ENCODE data around the gene ABCD4.

Gene ABCD4

DNA sequence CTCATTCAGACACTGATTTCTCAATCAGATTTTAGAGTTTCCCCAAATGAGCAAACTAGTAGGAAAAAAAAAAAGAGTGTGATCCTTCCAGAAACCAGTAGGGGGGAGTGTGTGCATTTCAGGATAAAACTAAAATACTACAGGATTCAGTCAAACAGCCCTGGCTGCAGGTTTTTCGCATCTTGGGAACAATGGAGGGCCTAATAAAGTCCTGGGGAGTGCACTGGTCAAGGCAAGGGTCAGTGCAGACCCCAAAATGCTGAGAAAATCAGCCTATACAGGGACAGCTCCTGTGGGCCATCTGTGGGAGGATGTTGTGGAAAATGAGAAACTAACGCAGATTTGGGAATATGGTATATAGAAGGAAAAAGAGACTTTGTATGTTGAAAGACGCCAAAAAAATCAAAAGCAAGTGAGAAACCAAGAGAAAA lies 22.2 kb upstream of the ABCD4 start:
- ATAC-seq: peak; percentile 70
- no peak for TF ChIP-seq ZFP3 (CRISPR knock-in tag; IDR thresholded peaks at IDR 0.05)
- TF ChIP-seq SNAI2 (CRISPR knock-in tag; IDR thresholded peaks at IDR 0.05): no peak
- TF ChIP-seq ZNF70 (CRISPR knock-in tag; IDR thresholded peaks at IDR 0.05): no peak
- no peak for TF ChIP-seq RARB (CRISPR knock-in tag; IDR thresholded peaks at IDR 0.05)
- no peak for TF ChIP-seq TOX (CRISPR knock-in tag; IDR thresholded peaks at IDR 0.05; ENCODE audit: borderline replicate concordance)
- no peak for TF ChIP-seq CSRNP3 (CRISPR knock-in tag; IDR thresholded peaks at IDR 0.05)
- no peak for TF ChIP-seq ARNTL (CRISPR knock-in tag; IDR thresholded peaks at IDR 0.05; ENCODE audit: borderline replicate concordance, low read depth)
- TF ChIP-seq, protein P1, sequence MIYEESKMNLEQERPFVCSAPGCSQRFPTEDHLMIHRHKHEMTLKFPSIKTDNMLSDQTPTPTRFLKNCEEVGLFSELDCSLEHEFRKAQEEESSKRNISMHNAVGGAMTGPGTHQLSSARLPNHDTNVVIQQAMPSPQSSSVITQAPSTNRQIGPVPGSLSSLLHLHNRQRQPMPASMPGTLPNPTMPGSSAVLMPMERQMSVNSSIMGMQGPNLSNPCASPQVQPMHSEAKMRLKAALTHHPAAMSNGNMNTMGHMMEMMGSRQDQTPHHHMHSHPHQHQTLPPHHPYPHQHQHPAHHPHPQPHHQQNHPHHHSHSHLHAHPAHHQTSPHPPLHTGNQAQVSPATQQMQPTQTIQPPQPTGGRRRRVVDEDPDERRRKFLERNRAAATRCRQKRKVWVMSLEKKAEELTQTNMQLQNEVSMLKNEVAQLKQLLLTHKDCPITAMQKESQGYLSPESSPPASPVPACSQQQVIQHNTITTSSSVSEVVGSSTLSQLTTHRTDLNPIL (CRISPR knock-in tag; IDR thresholded peaks at IDR 0.05; ENCODE audit: low read depth): no peak
- TF ChIP-seq ZNF8 (CRISPR knock-in tag; IDR thresholded peaks at IDR 0.05): no peak

DNA sequence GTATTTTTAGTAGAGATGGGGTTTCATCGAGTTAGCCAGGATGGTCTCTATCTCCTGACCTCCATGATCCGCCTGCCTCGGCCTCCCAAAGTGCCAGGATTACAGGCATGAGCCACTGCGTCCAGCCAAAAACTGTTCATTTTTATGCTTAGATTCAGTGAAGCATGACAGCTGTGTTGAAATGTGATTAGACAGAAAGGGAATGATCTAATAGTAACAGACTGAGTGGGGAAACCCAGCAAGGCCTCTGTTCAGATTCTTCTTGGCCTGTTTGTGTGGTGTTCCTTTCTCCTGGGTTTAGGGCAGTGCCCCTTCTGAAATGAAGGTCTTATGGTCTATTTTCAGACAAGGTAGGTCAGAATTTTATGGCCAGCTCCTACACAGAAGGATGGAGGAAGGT lies 11.8 kb upstream of the ABCD4 start:
- ATAC-seq: no peak
- TF ChIP-seq OSR1 (CRISPR knock-in tag; IDR thresholded peaks at IDR 0.05) (no peak), ZC3H10 (CRISPR knock-in tag; IDR thresholded peaks at IDR 0.05) (no peak)

DNA sequence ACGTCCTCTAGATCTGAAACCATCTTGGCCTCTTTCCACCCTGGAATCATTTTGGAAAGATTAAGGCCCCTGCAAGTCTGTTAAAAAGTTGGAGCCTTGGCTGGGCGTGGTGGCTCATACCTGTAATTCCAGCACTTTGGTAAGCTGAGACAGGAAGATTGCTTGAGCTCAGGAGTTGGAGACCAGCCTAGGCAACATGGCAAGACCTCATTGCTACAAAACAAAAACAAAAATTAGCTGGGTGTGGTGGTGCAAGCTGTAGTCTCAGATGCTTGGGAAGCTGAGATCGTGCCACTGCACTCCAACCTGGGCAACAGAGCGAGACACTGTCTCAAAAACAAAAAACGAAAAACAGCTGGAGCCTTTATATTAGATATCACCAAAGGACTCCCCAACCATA lies 10.9 kb upstream of the ABCD4 start:
- no peak for ATAC-seq
- TF ChIP-seq ZNF8 (CRISPR knock-in tag; IDR thresholded peaks at IDR 0.05): no peak
- TF ChIP-seq, protein P1 (CRISPR knock-in tag; IDR thresholded peaks at IDR 0.05; ENCODE audit: low read depth): no peak
- no peak for TF ChIP-seq POU6F1 (CRISPR knock-in tag; IDR thresholded peaks at IDR 0.05; ENCODE audit: borderline replicate concordance, low read depth)
- no peak for TF ChIP-seq PPARA (CRISPR knock-in tag; IDR thresholded peaks at IDR 0.05; ENCODE audit: borderline replicate concordance)
- no peak for TF ChIP-seq ESRRG (CRISPR knock-in tag; IDR thresholded peaks at IDR 0.05)
- TF ChIP-seq ZNF565 (CRISPR knock-in tag; conservative IDR thresholded peaks at IDR 0.05; ENCODE audit: low read depth): no peak
- no peak for TF ChIP-seq ZC3H10 (CRISPR knock-in tag; IDR thresholded peaks at IDR 0.05)
- TF ChIP-seq BACH2 (CRISPR knock-in tag; IDR thresholded peaks at IDR 0.05; ENCODE audit: borderline replicate concordance): no peak
- no peak for TF ChIP-seq ISL1 (CRISPR knock-in tag; IDR thresholded peaks at IDR 0.05)
- TF ChIP-seq ZNF70 (CRISPR knock-in tag; IDR thresholded peaks at IDR 0.05): no peak
- no peak for TF ChIP-seq TOX (CRISPR knock-in tag; IDR thresholded peaks at IDR 0.05; ENCODE audit: borderline replicate concordance)
- no peak for TF ChIP-seq ZFP30 (CRISPR knock-in tag; IDR thresholded peaks at IDR 0.05)
- no peak for TF ChIP-seq TSHZ2 (CRISPR knock-in tag; IDR thresholded peaks at IDR 0.05)
- TF ChIP-seq OSR1 (CRISPR knock-in tag; IDR thresholded peaks at IDR 0.05): no peak
- no peak for TF ChIP-seq TCF4 (CRISPR knock-in tag; IDR thresholded peaks at IDR 0.05; ENCODE audit: borderline replicate concordance)
- no peak for TF ChIP-seq PATZ1 (CRISPR knock-in tag; IDR thresholded peaks at IDR 0.05; ENCODE audit: borderline replicate concordance)
- no peak for TF ChIP-seq CSRNP3 (CRISPR knock-in tag; IDR thresholded peaks at IDR 0.05)
- TF ChIP-seq RARB (CRISPR knock-in tag; IDR thresholded peaks at IDR 0.05): no peak
- TF ChIP-seq ZFP3 (CRISPR knock-in tag; IDR thresholded peaks at IDR 0.05): no peak
- no peak for TF ChIP-seq GLIS3 (CRISPR knock-in tag; IDR thresholded peaks at IDR 0.05)

Data from SK-N-SH treated with all-trans-retinoic acid at 6 μM for 48 hours (cell line).